PC-3 (cell line): Measurements from ENCODE around the gene LAMB4.

Experiments used
- EZH2 ChIP-seq: fragments of 300-600 bp; sonication (generic); IDR thresholded peaks from one replicate; pipeline ENCODE4 v1.6.1; 2017; ENCODE audit warnings: antibody characterized with exemption, mild to moderate bottlenecking, low read length; ENCODE audit not compliant: unreplicated experiment
- EZH2phosphoT487 ChIP-seq: fragments of 300-600 bp; sonication (generic); IDR thresholded peaks from 2 replicates; pipeline ENCODE4 v1.6.1; 2018; ENCODE audit warnings: mild to moderate bottlenecking, antibody characterized with exemption, low read length, borderline replicate concordance
- TF ChIP-seq, protein P1 (sequence below): fragments of 300-600 bp; sonication (generic); conservative IDR thresholded peaks from 2 replicates; pipeline ENCODE4 v1.5.1; 2017; ENCODE audit warnings: antibody characterized with exemption, low read depth, mild to moderate bottlenecking, low read length

DNA sequence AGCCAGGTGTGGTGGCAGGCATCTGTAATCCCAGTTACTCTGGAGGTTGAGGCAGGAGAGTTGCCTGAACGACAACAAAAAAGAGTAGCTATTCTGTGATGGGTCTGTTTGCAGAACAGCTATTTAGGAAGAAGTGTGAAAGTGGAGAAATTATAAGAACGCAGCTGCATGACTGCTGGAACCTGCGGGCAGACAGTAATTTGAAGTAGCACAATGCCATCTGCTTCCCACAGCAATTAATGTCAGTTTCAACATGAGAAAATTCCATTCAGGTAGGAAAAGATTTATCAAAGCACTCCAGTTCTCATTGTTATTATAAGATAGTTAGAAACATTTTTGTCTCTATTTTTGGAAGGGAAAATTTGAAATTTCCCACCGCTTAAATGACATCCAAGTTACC is 148.7 kb downstream of the LAMB4 start:
- no peak for TF ChIP-seq EZH2
- TF ChIP-seq, protein P1, sequence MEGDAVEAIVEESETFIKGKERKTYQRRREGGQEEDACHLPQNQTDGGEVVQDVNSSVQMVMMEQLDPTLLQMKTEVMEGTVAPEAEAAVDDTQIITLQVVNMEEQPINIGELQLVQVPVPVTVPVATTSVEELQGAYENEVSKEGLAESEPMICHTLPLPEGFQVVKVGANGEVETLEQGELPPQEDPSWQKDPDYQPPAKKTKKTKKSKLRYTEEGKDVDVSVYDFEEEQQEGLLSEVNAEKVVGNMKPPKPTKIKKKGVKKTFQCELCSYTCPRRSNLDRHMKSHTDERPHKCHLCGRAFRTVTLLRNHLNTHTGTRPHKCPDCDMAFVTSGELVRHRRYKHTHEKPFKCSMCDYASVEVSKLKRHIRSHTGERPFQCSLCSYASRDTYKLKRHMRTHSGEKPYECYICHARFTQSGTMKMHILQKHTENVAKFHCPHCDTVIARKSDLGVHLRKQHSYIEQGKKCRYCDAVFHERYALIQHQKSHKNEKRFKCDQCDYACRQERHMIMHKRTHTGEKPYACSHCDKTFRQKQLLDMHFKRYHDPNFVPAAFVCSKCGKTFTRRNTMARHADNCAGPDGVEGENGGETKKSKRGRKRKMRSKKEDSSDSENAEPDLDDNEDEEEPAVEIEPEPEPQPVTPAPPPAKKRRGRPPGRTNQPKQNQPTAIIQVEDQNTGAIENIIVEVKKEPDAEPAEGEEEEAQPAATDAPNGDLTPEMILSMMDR = no peak
- TF ChIP-seq EZH2phosphoT487 = no peak
